Measurements from ENCODE around the gene VEZF1.
"Not testable (repeated sequence)": the region's sequence is repeated elsewhere in the genome, so short reads cannot be mapped to it uniquely, and the experiment has no call there.

Gene VEZF1

DNA sequence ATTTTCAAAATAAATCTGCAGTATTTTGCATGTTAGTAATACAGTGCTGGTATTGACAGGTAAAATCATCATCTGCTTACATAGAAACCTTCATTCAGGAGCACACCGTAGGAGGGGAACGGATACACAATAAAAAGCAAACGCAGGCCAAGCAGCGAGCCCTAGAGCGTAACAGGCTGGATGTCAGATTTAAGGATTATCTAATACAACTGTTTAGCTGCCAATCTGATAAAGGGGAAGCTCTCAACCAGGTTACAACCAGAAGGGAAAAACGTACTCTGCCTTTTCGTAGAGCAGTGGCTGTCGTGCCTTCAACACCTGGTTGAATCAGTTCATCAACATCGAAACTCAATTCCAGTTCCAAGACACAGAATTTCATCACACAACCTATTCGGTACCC lies 16.5 kb downstream of the VEZF1 start:
- DNase-seq: no peak

DNA sequence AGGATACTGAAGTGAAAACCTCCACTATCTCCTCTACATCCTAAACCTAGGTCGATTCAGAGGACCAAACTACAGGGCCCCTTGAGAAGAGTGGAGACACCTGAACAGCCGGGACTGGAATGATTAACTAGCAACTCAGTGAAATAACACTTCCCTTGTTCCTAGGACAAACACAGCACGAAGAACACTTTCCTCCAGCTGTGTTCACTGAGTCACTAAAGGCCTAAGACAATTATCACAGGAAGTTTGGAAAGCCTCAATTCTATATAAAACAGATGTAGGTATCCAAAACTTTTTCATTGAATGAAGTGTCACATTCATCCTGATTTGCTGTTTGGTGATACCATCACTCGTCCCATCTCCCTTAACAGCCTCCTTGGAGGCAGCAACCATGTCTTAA lies 17.3 kb downstream of the VEZF1 start:
- no peak for DNase-seq

GRCh38 chr17:57968456-57968855 lies 19.6 kb downstream of the VEZF1 start:
- no peak for DNase-seq

GRCh38 chr17:57966875-57967274 lies 21.2 kb downstream of the VEZF1 start:
- DNase-seq: no peak

DNA sequence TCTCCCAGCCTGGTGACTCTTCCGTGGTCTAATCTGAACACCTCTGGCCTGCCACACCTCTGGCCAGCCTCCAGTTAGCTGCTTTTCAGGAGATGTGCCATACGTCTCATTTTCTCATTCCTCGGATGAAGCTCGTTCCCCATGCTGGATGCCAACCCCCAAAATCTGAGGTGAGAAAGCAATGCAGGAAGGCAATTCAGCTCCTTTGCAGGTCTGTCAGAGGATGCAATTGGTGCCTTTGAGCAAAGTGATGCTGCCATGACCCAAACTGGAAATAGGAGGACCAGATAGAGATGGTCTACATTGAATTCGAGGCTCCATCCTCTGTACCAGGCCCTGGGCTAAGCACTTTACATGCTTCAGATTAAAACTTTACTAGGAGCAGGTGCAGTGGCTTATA lies 21.8 kb downstream of the VEZF1 start:
- DNase-seq: no peak

DNA sequence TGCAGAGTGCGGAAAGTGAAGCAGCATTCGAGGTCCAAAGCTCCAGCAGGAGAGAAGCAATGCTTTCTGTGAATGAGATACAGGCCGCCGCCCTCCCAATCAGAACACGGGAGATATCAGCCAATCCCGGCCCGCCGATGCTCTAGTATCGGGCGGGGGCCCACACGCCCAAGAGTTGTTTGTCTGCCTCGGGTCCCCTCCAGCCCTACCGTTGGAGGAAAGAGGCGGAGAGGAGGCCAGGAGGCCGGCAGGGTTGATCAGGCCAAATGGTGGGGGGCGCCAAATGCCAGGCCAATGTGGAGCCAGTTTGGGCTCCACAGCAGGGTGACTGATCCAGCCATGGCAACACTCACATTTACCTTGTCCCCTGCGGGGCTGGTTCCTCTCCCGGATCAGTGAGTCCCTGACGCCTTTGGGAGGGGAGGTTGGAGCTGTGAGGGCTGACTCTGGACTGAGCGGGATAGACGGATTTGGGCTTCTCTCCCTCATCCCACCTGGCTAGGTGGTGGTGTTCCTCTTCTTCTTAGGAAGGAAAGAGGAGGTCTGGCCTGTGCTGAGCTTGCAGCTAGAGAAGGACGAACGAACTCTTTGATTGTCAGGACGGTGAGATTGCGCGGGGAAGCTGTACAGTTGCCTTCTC lies 22.4 kb downstream of the VEZF1 start:
- no peak for DNase-seq

GRCh38 chr17:57963149-57963511 lies 24.9 kb downstream of the VEZF1 start:
- DNase-seq: no peak

- no peak for DNase-seq
Measured at GRCh38 chr17:57962279-57963148, 25.5 kb downstream of the VEZF1 start.

DNA sequence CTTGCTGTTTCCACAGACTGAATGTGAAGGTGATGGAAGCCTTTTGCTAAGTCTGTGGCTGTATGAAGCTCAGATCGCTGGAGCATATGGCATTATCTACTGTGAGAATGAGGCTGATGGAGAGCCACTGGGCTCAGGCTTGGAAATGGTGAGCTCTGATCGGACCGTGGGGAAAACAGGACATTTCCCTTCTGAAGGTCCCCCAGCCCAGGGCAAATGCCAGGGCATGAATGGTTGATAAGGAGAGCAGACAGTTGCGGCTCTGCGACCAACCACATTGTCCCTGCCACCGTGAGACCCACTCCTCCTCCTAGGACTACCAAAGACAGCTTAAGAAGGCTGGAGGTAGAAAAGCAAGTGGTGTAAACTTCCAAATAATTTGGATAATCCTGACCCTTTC lies 28.1 kb downstream of the VEZF1 start:
- no peak for DNase-seq

DNA sequence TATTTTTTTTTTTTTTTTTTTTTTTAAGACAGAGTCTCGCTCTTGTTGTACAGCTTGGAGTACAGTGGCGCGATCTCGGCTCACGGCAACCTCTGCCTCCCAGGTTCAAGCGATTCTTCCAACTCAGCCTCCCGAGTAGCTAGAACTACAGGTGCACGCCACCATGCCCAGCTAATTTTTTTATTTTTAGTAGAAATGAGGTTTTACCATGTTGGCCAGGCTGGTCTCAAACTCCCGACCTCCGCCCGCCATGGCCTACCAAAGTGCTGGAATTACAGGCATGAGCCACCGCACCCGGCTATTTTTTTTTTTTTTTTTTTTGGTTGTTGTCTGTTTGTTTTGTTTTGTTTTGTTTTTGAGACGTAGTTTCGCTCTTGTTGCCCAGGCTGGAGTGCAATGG lies 29.7 kb downstream of the VEZF1 start:
- not testable (repeated sequence) for DNase-seq

DNA sequence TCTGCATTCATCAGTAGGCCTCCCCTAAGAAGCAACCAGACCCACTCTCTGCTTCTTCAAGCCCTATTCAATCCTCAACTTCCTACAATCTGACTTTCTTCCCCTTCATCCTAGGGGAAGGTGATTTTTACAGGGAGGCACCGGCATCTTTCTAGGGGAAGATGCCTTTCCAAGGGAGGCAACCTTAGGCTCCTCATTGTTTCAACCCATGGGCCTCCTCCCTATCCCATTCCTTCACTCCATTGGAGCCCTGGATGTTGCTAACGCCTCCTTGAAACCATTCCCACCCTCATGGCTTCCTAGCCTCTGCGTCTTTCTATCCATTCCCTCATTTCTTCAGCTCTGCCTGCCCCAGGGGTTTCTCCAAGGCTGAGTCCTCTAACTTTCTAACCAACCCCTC lies 30.2 kb downstream of the VEZF1 start:
- no peak for DNase-seq

GRCh38 chr17:57957120-57957850 lies 30.8 kb downstream of the VEZF1 start:
- no peak for DNase-seq

DNA sequence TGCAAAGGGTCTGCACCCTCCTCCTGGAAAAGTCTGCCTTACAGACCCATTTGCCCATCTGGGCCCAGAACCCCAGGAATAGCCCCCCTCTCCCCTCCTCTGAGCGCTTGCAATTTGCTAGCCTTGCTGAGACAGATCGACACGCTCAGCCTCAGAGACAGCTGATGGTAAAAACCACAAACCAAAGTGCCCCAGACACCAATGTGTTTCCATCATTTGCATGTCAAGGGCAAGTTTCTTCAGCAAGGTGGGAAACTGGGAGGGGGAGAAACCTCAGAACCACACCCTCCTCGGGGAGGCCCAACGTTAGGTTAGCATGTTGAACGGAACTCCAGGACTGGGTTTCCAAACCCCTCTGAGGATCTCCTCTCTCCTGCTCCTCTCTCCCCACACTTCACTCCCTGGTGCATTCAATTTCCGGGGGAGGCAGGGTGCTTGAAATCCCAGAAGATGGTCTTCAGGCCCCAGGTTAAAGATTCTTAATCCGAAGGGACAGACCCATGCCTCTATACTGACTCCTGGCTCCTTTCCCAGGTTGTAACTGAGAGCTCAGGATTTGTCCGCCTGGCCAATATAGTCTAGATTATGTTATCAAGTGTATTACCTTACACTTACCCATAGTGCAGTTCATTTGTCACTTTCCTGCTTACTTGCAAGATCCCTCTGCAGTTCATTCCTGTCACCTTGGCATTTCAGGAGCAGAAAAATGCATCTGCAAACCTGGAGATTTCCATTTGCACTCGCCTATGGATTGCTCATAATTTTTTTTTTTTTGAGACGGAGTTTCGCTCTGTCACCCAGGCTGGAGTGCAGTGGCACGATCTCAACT lies 31.5 kb downstream of the VEZF1 start:
- no peak for DNase-seq

GRCh38 chr17:57955183-57955931 lies 32.7 kb downstream of the VEZF1 start, which contains the start of gene CUEDC1:
CUEDC1 (minus strand) TSS chr17:57955412; CDS start chr17:57885564, 69,848 bp downstream.
- DNase-seq: no peak

DNA sequence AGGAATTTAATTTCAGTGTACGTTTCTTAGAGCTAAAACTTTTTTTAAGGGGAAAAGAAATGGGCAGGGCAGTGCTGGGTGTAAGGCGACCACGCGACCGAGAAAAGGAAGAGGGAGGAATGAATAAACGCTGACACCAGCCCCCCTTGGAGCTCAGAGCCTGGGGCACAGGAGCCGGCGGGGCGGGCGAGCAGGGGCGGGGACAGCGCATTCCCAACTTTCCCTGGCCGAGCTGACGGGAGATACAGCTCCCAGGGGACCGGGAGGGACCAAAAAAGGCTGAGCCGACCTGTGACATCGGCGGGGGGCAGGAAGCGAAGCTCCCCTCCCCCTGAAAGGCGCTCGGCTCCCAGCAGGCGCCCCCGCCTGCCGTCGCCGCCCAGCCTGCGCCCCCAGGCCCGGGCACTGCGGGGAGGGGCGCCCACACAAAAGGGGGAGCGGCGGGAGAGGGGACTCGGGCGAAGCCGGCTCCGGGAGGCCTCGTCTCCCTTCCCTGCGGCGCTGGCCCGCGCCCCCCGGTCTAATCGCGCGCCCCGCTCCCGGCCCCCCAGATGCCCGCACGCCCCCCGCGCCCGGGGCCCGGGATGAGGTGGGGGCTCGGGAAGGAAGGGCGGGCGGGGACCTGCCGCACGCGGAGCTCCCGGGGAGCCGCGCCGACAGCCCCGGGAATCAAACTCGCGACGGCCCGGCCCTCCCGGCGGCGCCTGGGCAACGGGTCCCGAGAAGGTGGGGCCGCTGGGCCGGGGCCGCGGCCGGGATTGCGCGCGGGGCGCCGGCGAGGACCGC lies 33.5 kb downstream of the VEZF1 start:
- peak; percentile 65 for DNase-seq

DNA sequence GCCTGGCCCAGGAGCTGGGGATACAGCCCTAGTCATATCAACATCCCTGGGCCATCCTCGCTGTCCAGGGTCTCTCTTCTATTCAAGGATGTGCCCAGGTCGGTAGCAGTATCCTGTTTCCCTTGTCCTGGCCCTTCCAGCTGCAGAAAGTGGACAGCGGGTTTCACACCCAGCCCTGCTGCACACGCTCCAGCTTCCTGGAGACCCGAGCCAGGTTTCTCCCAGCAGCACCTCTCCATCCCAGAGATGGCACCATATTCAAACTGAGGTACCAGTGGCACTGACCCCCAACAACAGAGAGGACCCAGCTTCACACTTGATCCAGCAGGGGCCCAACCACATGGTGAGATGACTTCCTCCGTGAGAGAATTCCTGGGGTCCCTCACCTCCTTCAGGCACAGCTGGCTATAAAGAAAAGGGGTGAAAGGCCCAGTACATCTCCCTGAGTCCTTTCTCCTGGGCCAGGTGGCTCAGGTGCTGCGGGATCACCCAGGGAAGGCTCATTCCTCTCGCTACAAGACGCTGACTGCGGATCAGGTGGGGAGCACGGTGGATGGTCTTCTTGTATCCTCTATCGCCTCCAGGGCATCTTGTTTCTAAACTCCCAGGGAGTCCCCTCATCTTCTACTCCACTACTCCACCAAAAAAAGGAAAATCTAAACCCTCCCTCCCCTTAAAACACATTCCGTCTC lies 34.2 kb downstream of the VEZF1 start:
- no peak for DNase-seq

DNA sequence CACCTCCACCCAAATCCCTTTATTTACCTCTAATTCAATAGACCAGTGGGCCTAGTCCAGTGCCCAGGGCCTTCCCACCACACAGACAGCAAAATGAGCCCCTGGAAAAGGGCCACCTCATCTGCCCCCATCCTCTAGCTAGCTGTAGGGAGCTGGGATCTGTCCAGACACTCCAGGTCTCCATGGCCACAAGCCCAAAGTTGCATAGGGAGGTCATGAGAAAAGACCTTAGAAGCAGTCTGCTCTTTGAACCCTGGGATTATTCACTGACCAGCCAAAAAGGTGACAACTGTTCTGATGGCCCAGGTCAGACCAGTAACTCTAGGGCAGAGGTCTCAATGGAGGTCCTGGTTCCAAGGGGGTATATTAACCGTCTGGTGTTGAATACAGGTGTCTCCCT lies 34.8 kb downstream of the VEZF1 start:
- DNase-seq: no peak

DNA sequence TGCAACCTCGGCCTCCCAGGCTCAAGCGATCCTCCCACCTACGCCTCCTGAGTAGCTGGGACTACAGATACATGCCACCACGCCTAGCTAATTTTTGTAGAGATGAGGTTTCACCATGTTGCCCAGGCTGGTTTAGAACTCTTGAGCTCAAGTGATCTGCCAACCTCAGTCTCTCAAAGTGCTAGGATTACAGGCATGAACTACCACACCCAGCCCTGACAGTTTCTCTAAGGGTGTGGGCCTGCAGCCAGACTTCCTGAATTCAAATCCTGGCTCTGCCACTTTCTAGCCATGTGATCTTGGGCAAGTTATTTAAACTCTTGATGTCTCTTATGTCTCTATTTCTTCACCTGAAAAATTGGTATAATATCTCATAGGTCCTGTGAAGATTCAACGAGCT lies 38.4 kb downstream of the VEZF1 start:
- DNase-seq: no peak

DNA sequence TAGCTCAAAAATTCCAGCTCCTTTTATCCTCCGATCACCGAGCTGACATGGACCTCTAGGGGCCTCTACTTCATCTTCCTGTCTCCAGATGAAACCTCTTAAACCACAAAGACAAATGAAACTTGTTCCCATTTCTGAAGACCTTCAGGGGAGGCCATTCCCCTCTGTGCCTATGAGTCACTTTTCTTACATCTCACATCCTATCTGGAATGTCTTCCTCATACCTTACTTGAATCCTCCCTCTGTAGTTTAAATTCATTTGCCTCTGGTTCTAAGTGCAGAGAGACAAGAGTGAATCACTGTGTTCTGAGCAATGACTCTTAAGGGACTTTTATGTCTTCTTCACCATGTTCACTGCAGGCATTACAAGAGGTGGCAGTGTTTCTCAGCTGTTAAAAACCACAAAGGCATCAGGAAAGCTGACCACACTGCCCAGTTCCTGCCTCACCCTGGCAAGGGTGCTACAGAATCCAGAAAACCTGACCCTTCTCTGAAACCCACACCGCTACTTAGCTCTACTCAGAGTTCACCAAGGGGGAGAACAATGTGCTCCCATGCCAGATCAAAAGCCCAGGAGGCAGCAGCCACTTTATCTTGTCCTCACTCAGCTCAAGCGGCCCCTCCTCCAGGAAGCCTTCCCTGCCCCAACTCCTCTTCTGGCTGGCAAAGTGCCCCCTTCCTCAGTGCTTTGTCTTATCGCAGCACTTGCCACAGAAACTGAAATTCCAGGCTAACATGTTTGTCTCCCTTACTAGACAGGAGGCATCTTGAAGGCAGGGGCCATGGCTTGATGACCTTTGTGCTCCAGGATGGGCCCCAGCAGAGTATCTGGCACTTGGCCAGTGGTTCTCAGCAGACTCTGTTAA lies 39.3 kb downstream of the VEZF1 start:
- DNase-seq: no peak

DNA sequence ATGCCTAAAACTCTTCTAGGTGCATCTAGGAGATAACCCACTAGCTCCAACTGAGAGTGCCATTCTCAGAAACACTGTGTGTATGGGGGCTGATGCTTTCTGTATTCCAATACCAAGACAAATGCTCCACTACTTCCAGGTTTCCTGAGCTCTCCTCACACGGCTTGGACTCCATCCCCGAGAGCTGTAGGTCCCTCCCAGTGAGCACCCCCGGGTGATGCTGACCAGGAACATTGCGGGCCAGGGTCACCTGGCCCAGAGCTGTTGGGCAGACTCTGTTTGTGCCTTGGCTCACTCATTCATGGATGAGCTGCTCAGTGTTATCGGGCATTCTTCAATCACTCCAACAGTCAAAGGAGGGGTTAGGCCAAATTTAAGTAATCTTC lies 39.9 kb downstream of the VEZF1 start:
- DNase-seq: no peak

All from NCI-H2081 treated with DMSO at 0.1 percent for 48 hours (cell line).